Cardiac fibroblast (primary cell): ENCODE results near the gene ADGRA1.

Source experiments
- DNase-seq, 2 donors: peaks; one replicate each; pipeline versions ENCODE4 v3.0.0 to v3.0.0-alpha.2; 2010; ENCODE audit warnings: low read depth in 2 of 2
- H3K4me3 ChIP-seq, 2 donors: replicated peaks in 1 of 2; 1 replicate in 1 of 2; 2 replicates in 1 of 2; pipeline ENCODE4 v1.5.1; 2011; ENCODE audit warnings: low read depth in 2 of 2, low read length in 2 of 2, mild to moderate bottlenecking in 2 of 2, moderate library complexity in 1 of 2
- CTCF ChIP-seq: IDR thresholded peaks from one replicate; pipeline ENCODE4 v1.5.1; 2011; ENCODE audit warnings: low read depth, mild to moderate bottlenecking, low read length, inconsistent platforms

ADGRA1 gene

DNA sequence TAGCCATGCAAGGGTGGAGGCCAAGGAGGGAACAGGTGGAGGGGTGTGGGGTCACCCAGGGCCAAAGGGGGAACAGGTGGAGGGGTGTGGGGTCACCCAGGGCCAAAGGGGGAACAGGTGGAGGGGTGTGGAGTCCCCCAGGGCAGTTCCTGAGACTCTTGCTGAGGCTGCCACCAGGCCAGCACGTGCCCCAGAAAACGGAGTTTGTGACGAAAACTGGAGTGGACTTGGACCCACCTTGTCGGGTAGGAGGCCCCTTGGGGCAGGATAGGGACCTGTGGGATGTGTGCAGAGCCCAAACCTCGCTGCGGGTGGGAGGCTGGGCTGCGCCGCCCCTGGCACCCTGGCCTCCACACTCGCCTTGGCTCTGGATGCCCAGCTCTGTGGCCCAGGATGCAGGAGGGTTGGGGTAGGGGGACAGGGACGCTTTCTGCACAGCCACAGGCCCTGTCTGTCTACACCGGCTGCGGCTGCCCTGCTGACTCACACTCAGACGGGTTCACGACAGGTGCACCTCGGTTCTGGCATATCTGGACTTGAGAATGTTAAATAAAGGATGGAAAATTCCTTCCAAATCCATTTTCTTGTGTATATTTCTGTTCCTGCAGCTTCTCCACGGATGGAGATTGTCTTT, 562 bp upstream of the ADGRA1 start:
- no peak for DNase-seq
- H3K4me3 ChIP-seq, result no peak overlapping the region
- no peak for TF ChIP-seq CTCF

GRCh38 chr10:133088179-133088955, 643 bp downstream of the ADGRA1 start:
- DNase-seq, result no peak
- no peak overlapping the region for H3K4me3 ChIP-seq
- TF ChIP-seq CTCF, result no peak

- no peak overlapping the region for H3K4me3 ChIP-seq
- no peak for DNase-seq
- TF ChIP-seq CTCF, result no peak
Measured at GRCh38 chr10:133088956-133089800, 1.5 kb downstream of the ADGRA1 start.

- H3K4me3 ChIP-seq, result no peak overlapping the region
- TF ChIP-seq CTCF, result no peak
- DNase-seq, result no peak
Measured at GRCh38 chr10:133090101-133090500, 2.4 kb downstream of the ADGRA1 start.

DNA sequence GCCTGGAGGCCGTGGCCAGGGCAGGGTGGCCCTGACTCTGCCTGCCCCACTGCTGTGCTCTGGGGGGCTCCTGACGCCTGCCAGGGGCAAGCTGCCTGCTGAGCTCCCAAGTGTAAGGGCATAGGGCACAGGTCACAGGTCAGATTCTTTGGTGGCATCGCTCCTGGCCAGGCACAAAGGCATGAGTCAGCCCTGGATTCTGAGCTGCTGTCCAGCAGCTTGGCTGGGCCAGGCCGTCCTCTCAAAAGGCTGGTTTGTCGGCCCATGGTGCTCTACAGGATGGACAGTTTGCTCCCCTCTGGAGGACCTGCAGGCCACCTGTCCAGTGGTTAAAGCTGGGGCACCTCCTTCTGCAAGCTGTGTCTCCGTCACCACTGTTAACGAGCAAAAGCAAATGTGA, 2.9 kb downstream of the ADGRA1 start:
- no peak for TF ChIP-seq CTCF
- DNase-seq, result no peak
- H3K4me3 ChIP-seq, result no peak overlapping the region

DNA sequence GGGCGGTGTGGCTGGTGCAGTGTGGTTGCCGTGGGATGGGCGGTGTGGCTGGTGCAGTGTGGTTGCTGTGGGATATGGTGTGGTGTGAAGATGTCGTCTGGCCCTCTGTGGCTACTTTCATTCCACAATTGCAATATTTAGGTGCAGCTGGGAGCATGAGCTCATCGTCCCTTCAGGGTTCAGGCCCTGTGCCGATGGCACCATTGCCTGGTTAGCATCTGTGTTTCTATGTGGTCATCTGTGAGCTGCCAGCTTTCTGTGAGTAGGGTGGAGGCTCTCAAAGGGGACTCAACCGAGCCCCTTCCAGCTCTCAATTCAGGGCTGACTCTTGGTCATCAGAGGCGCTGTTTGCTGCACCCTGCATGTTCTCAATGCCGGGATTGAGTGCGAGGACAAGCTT, 3.6 kb downstream of the ADGRA1 start:
- DNase-seq, result no peak
- no peak overlapping the region for H3K4me3 ChIP-seq
- no peak for TF ChIP-seq CTCF
